Measurements from ENCODE around the gene TSHZ1.

Gene TSHZ1

GRCh38 chr18:75264195-75264594 is 53.6 kb downstream of the TSHZ1 start:
- TF ChIP-seq CEBPB (IDR thresholded peaks at IDR 0.05) (no peak), EP300 (IDR thresholded peaks at IDR 0.05; ENCODE audit: borderline replicate concordance) (no peak), EGR1 (IDR thresholded peaks at IDR 0.05) (no peak), FOXM1 (IDR thresholded peaks at IDR 0.05; ENCODE audit: borderline replicate concordance, low read depth) (no peak), RAD21 (IDR thresholded peaks at IDR 0.05; ENCODE audit: low read depth) (no peak), YY1 (IDR thresholded peaks at IDR 0.05; ENCODE audit: low read depth) (no peak), TAF1 (IDR thresholded peaks at IDR 0.05; ENCODE audit: low read depth) (no peak), TCF12 (IDR thresholded peaks at IDR 0.05; ENCODE audit: low read depth) (no peak), TEAD4 (IDR thresholded peaks at IDR 0.05) (no peak), USF1 (IDR thresholded peaks at IDR 0.05) (no peak), CREB1 (IDR thresholded peaks at IDR 0.05; ENCODE audit: low read depth) (no peak), NFIC (IDR thresholded peaks at IDR 0.05) (no peak), REST (IDR thresholded peaks at IDR 0.05; ENCODE audit: low read depth) (no peak), ZBTB7A (IDR thresholded peaks at IDR 0.05; ENCODE audit: low read depth) (no peak), MAX (IDR thresholded peaks at IDR 0.05) (no peak)

GRCh38 chr18:75264926-75265597 is 54.5 kb downstream of the TSHZ1 start:
- TF ChIP-seq RAD21 (IDR thresholded peaks at IDR 0.05; ENCODE audit: low read depth) (no peak), NFIC (IDR thresholded peaks at IDR 0.05) (no peak), USF1 (IDR thresholded peaks at IDR 0.05) (no peak), FOXM1 (IDR thresholded peaks at IDR 0.05; ENCODE audit: borderline replicate concordance, low read depth) (no peak), ZBTB7A (IDR thresholded peaks at IDR 0.05; ENCODE audit: low read depth) (no peak), EGR1 (IDR thresholded peaks at IDR 0.05) (no peak), YY1 (IDR thresholded peaks at IDR 0.05; ENCODE audit: low read depth) (no peak)

GRCh38 chr18:75265872-75266271 is 55.3 kb downstream of the TSHZ1 start:
- TF ChIP-seq NFIC (IDR thresholded peaks at IDR 0.05) (no peak), TEAD4 (IDR thresholded peaks at IDR 0.05) (no peak), YY1 (IDR thresholded peaks at IDR 0.05; ENCODE audit: low read depth) (no peak)

- no peak for TF ChIP-seq NFIC (IDR thresholded peaks at IDR 0.05)
- TF ChIP-seq TAF1 (IDR thresholded peaks at IDR 0.05; ENCODE audit: low read depth): no peak
- TF ChIP-seq TEAD4 (IDR thresholded peaks at IDR 0.05): no peak
- TF ChIP-seq EGR1 (IDR thresholded peaks at IDR 0.05): no peak
- no peak for TF ChIP-seq MAX (IDR thresholded peaks at IDR 0.05)
- no peak for TF ChIP-seq CEBPB (IDR thresholded peaks at IDR 0.05)
- no peak for TF ChIP-seq TCF12 (IDR thresholded peaks at IDR 0.05; ENCODE audit: low read depth)
- no peak for TF ChIP-seq RAD21 (IDR thresholded peaks at IDR 0.05; ENCODE audit: low read depth)
- TF ChIP-seq USF1 (IDR thresholded peaks at IDR 0.05): no peak
- no peak for TF ChIP-seq CREB1 (IDR thresholded peaks at IDR 0.05; ENCODE audit: low read depth)
- no peak for TF ChIP-seq ZBTB7A (IDR thresholded peaks at IDR 0.05; ENCODE audit: low read depth)
- no peak for TF ChIP-seq YY1 (IDR thresholded peaks at IDR 0.05; ENCODE audit: low read depth)
- no peak for TF ChIP-seq EP300 (IDR thresholded peaks at IDR 0.05; ENCODE audit: borderline replicate concordance)
- TF ChIP-seq FOXM1 (IDR thresholded peaks at IDR 0.05; ENCODE audit: borderline replicate concordance, low read depth): no peak
- no peak for TF ChIP-seq REST (IDR thresholded peaks at IDR 0.05; ENCODE audit: low read depth)
Measured at GRCh38 chr18:75267643-75268363, 57.2 kb downstream of the TSHZ1 start.

GRCh38 chr18:75268364-75268646 is 57.7 kb downstream of the TSHZ1 start:
- TF ChIP-seq TEAD4 (IDR thresholded peaks at IDR 0.05) (no peak), YY1 (IDR thresholded peaks at IDR 0.05; ENCODE audit: low read depth) (no peak), CEBPB (IDR thresholded peaks at IDR 0.05) (no peak), USF1 (IDR thresholded peaks at IDR 0.05) (no peak), NFIC (IDR thresholded peaks at IDR 0.05) (no peak), ZBTB7A (IDR thresholded peaks at IDR 0.05; ENCODE audit: low read depth) (no peak), FOXM1 (IDR thresholded peaks at IDR 0.05; ENCODE audit: borderline replicate concordance, low read depth) (no peak), CREB1 (IDR thresholded peaks at IDR 0.05; ENCODE audit: low read depth) (no peak), MAX (IDR thresholded peaks at IDR 0.05) (no peak), TAF1 (IDR thresholded peaks at IDR 0.05; ENCODE audit: low read depth) (no peak), EP300 (IDR thresholded peaks at IDR 0.05; ENCODE audit: borderline replicate concordance) (no peak), EGR1 (IDR thresholded peaks at IDR 0.05) (no peak), TCF12 (IDR thresholded peaks at IDR 0.05; ENCODE audit: low read depth) (no peak)
